ENCODE results near the gene PRKAG3.

The PRKAG3 gene

DNA sequence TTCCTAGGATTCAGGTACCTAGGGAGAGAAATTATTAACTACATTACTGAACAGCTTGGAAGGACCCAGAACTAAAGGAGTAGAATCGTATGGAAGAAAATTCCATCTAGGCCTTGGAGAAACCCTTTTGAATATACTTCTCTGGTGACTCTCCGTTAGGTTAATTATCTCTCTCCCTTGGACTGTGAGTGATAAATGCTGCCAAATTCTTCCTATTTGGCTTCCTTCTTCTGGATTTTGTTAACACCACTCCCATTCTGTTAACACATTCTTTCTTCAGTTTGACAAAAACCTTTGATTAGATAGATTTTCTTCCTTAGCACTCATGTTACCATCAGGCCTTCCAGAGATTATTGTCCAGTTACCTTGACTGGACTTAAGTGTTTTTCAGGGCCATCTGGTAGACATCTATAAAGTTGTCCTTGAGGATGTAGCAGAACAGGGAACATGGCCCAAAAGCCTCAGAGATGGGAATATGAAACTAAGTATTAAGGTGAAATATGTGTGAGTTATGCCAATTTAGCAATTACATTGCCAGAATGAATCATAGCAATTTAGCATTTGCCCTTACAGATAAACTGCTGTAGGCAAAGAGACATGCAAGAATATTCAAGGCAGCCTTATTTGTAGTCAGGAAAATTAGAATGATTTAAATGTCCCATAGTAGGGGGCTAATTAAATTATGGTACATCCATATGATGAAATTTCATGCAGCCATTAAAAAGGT, 42.9 kb downstream of the PRKAG3 start:
- TF ChIP-seq POLR2AphosphoS5 (IDR thresholded peaks at IDR 0.05; ENCODE audit: low read depth, low read length): no peak
- no peak for TF ChIP-seq TAF1 (IDR thresholded peaks at IDR 0.05; ENCODE audit: borderline replicate concordance, insufficient read depth, low read length)
- TF ChIP-seq, protein P1, sequence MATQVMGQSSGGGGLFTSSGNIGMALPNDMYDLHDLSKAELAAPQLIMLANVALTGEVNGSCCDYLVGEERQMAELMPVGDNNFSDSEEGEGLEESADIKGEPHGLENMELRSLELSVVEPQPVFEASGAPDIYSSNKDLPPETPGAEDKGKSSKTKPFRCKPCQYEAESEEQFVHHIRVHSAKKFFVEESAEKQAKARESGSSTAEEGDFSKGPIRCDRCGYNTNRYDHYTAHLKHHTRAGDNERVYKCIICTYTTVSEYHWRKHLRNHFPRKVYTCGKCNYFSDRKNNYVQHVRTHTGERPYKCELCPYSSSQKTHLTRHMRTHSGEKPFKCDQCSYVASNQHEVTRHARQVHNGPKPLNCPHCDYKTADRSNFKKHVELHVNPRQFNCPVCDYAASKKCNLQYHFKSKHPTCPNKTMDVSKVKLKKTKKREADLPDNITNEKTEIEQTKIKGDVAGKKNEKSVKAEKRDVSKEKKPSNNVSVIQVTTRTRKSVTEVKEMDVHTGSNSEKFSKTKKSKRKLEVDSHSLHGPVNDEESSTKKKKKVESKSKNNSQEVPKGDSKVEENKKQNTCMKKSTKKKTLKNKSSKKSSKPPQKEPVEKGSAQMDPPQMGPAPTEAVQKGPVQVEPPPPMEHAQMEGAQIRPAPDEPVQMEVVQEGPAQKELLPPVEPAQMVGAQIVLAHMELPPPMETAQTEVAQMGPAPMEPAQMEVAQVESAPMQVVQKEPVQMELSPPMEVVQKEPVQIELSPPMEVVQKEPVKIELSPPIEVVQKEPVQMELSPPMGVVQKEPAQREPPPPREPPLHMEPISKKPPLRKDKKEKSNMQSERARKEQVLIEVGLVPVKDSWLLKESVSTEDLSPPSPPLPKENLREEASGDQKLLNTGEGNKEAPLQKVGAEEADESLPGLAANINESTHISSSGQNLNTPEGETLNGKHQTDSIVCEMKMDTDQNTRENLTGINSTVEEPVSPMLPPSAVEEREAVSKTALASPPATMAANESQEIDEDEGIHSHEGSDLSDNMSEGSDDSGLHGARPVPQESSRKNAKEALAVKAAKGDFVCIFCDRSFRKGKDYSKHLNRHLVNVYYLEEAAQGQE (IDR thresholded peaks at IDR 0.05; ENCODE audit: insufficient read depth in 1 of 2, low read depth in 2 of 2, low read length in 2 of 2): no peak
- no peak for TF ChIP-seq SIN3A (IDR thresholded peaks at IDR 0.05; ENCODE audit: borderline replicate concordance, insufficient read depth, low read length)
- TF ChIP-seq FOXP2 (optimal IDR thresholded peaks at IDR 0.05; ENCODE audit: borderline replicate concordance, extremely low read depth, extremely low read length, insufficient read depth): no peak

DNA sequence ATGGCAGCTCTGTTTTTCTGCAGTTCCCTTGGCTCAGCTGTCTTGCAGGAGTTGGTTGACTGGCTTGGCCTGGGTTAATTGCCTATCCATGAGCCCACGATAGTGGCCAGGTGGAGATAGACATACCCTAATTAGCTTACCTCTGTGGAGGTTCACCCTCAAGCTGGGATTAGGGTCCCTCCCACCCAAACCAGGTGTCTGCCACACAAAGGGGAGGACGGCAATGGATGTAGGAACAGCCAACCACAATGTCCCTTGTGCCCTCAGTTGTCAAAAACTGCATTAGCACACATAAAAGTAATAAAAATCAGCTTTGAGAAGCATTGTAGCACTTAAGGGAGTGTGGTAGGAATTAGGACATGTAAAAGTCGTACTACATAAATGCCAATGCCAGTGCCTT, 45.5 kb downstream of the PRKAG3 start:
- no peak for TF ChIP-seq POLR2AphosphoS5 (IDR thresholded peaks at IDR 0.05; ENCODE audit: low read depth, low read length)
- TF ChIP-seq FOXP2 (optimal IDR thresholded peaks at IDR 0.05; ENCODE audit: borderline replicate concordance, extremely low read depth, extremely low read length, insufficient read depth): no peak
- no peak for TF ChIP-seq SIN3A (IDR thresholded peaks at IDR 0.05; ENCODE audit: borderline replicate concordance, insufficient read depth, low read length)
- no peak for TF ChIP-seq TAF1 (IDR thresholded peaks at IDR 0.05; ENCODE audit: borderline replicate concordance, insufficient read depth, low read length)

DNA sequence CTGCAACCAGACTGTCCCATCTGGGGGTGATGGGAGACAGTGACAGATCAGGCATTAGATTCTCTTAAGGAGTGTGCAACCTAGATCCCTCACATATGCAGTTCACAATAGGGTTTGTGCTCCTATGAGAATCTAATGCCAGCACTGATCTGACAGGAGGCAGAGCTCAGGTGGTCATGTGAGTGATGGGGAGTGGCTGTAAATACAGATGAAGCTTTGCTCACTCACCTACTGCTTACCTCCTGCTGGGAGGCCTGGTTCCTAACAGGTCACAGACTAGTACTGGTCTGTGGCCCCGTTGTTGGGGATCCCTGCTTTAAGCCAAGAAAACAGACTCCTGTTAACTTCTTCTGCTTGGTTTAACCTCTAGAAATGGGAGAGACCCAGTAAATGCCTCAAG, 46.5 kb downstream of the PRKAG3 start:
- TF ChIP-seq, protein P1 (IDR thresholded peaks at IDR 0.05; ENCODE audit: insufficient read depth in 1 of 2, low read depth in 2 of 2, low read length in 2 of 2): no peak
- no peak for TF ChIP-seq FOXP2 (optimal IDR thresholded peaks at IDR 0.05; ENCODE audit: borderline replicate concordance, extremely low read depth, extremely low read length, insufficient read depth)
- no peak for TF ChIP-seq POLR2AphosphoS5 (IDR thresholded peaks at IDR 0.05; ENCODE audit: low read depth, low read length)
- TF ChIP-seq TAF1 (IDR thresholded peaks at IDR 0.05; ENCODE audit: borderline replicate concordance, insufficient read depth, low read length): no peak

DNA sequence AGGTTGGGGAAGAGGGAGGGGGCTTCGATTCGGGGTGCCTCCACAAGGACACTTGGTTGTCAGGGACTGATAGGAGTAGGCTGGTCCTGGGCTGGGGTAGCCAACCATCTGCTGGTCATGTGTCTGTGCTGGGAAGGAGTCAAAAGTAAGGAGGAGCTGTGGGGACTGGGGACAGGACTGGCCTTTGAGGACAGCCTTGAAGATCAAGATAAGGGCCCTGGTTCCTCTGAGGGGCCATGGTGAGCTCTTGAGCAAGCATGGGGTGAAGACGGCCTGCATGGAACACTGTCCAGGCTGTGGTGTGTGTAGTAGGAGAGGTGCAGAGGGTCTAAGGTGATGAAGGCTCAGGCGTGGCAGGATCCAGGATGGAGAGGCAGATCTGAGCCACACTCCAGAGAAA, 47.9 kb downstream of the PRKAG3 start:
- TF ChIP-seq SIN3A (IDR thresholded peaks at IDR 0.05; ENCODE audit: borderline replicate concordance, insufficient read depth, low read length) (no peak), POLR2AphosphoS5 (IDR thresholded peaks at IDR 0.05; ENCODE audit: low read depth, low read length) (no peak), FOXP2 (optimal IDR thresholded peaks at IDR 0.05; ENCODE audit: borderline replicate concordance, extremely low read depth, extremely low read length, insufficient read depth) (no peak), TAF1 (IDR thresholded peaks at IDR 0.05; ENCODE audit: borderline replicate concordance, insufficient read depth, low read length) (no peak)
- TF ChIP-seq, protein P1 (IDR thresholded peaks at IDR 0.05; ENCODE audit: insufficient read depth in 1 of 2, low read depth in 2 of 2, low read length in 2 of 2): no peak

DNA sequence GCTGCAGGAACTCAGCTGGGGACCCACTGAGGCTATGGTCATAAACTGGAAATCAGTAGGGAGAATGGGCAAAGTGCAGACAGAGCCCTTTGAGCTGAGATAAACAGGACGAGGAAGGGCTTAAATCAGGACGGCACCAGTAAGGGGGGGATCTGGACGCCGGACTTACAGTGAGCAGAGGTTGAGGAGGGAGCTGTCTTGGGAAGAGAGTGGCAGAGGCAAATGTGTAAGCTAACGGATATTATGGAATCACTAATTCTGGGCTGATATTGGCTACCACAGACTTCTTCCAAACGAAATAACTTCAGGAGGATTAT, 49.1 kb downstream of the PRKAG3 start:
- TF ChIP-seq TAF1 (IDR thresholded peaks at IDR 0.05; ENCODE audit: borderline replicate concordance, insufficient read depth, low read length): no peak
- TF ChIP-seq, protein P1 (IDR thresholded peaks at IDR 0.05; ENCODE audit: insufficient read depth in 1 of 2, low read depth in 2 of 2, low read length in 2 of 2): no peak
- no peak for TF ChIP-seq POLR2AphosphoS5 (IDR thresholded peaks at IDR 0.05; ENCODE audit: low read depth, low read length)
- TF ChIP-seq FOXP2 (optimal IDR thresholded peaks at IDR 0.05; ENCODE audit: borderline replicate concordance, extremely low read depth, extremely low read length, insufficient read depth): no peak
- no peak for TF ChIP-seq SIN3A (IDR thresholded peaks at IDR 0.05; ENCODE audit: borderline replicate concordance, insufficient read depth, low read length)
